SK-N-MC (cell line): ENCODE results near the gene EVI5L.

Source experiments
- EZH2 ChIP-seq: fragments of 200-600 bp; sonication (generic); IDR thresholded peaks from one replicate; pipeline ENCODE4 v1.6.1; 2017; ENCODE audit warnings: antibody characterized with exemption
- POLR2AphosphoS5 ChIP-seq: IDR thresholded peaks from 2 replicates; pipeline ENCODE4 v1.6.1; 2012; ENCODE audit warnings: mild to moderate bottlenecking, low read depth, low read length, borderline replicate concordance

GRCh38 chr19:7912697-7913564, 82.9 kb downstream of the EVI5L start:
- TF ChIP-seq EZH2 = no peak
- TF ChIP-seq POLR2AphosphoS5 = no peak
